GM21723 (cell line): ENCODE measurements around the gene RBM18.

Experiments used
- ATAC-seq: cut with Tn5 transposase; IDR thresholded peaks from one replicate; pipeline ENCODE4 v1.9.1; 2021; ENCODE audit warnings: mild to moderate bottlenecking, moderate library complexity; ENCODE audit not compliant: unreplicated experiment

Gene RBM18

GRCh38 chr9:122207096-122207495, 57.5 kb downstream of the RBM18 start:
- ATAC-seq, result no peak

- no peak for ATAC-seq
These were observed 58.3 kb downstream of the RBM18 start for GRCh38 chr9:122206118-122207046.

DNA sequence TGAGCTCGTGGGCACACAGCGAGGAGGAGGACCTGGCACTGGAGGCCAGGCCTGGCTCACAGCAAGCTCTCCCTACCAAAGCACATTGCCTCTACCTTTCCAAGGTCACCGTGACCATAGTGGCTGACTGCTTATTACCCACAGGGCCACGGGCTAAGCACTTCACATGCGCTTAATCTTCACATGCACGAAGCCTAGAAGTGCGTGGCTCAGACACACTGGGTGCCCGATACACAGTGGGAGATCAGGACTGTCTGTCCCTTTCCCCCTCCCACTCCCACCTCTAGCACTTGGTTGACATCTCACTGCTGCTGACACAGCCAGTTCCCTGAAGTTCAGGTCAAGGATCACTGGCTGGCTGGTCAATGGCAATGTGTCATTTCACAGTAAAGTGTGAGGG, 59.5 kb downstream of the RBM18 start:
- ATAC-seq, result no peak

GRCh38 chr9:122204491-122204890, 60.1 kb downstream of the RBM18 start:
- no peak for ATAC-seq

DNA sequence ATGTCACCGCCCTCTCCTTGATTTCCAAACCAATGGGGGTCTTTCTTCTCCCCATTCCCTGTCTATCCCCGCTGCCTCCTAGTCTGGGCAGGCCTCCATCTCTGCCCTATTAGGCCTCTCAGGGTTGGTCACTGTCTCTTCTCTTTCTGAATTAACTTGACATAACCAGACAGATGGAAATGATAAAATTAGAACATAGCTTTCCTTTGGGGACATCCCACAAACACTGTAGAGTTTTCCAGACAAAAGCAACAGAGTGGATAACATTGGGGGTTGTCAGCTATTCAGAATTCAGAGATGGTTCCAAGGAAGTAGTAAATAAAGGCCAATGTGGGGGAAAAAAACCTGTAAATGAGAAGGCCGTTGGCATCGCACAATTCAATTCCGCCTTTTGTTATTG, 60.6 kb downstream of the RBM18 start:
- no peak for ATAC-seq

- no peak for ATAC-seq
These were observed 62.5 kb downstream of the RBM18 start for GRCh38 chr9:122202111-122202510.

- no peak for ATAC-seq
These were observed 63.0 kb downstream of the RBM18 start for GRCh38 chr9:122201641-122202040.

- no peak for ATAC-seq
These were observed 63.6 kb downstream of the RBM18 start for GRCh38 chr9:122200960-122201595.

DNA sequence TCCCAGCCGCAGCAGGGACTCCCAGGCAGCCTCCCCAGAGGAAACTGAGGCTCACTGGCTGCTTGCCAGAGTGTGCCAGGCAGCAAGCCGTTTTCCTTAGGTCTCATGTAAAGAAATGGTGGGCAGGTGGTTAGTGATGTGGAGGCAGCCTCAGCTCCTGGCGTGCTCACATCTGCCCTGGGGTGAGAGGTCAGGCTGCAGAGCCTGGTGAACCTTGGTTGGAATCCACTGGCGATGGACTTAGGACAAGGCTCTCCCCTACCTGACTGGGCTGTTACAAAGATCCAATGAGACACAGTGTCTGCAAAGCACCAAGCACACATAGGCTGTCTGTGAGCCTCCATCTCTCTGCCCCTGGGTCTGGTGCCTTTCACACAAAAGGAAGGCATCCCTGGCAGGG, 66.8 kb downstream of the RBM18 start:
- ATAC-seq, result no peak

- ATAC-seq, result no peak
These were observed 67.2 kb downstream of the RBM18 start for GRCh38 chr9:122197426-122197825.

GRCh38 chr9:122195875-122196274, 68.8 kb downstream of the RBM18 start:
- ATAC-seq, result no peak

DNA sequence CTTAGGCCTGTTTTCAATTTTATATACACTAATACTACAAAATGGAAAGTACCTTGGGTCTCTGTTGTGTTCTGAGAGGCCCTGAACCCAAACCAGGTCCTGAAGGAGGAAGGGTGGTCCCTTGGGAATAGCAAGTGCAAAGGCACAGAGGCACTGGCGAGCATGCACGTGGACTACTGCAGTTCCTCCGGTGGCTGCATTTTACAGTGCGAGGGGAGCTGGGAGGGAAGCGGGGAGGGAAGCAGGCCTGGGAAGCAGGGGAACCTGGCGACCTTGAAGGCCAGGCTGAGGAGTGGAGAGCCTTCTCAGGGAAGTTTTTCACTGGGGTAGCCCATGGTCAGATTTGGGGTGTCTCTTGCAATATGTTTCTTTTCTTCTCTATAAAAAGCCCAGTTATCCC, 71.0 kb downstream of the RBM18 start:
- no peak for ATAC-seq

DNA sequence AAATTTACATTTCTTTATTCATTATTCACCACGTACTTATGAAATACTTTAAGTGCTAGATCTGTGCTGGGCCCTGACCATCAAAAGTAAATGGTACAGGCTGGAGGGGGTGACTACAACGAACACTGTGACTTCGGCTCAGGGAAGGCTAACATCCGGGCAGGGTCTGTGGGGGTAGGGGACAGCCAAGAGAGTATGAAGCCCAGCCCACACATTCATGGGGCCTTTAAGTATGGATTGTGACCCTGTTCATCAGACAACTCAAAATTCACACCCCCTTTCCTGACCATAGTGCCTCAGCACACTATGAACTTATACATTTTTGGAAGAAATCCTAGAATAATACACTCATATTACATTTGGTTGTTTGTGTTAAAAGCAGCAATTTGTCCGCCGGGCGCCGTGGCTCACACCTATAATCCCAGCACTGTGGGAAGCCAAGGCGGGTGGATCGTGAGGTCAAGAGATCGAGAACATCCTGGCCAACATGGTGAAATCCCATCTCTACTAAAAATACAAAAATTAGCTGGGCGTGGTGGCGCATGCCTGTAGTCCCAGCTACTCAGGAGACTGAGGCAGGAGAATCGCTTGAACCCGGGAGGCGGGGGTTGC, 71.6 kb downstream of the RBM18 start:
- ATAC-seq, result no peak

DNA sequence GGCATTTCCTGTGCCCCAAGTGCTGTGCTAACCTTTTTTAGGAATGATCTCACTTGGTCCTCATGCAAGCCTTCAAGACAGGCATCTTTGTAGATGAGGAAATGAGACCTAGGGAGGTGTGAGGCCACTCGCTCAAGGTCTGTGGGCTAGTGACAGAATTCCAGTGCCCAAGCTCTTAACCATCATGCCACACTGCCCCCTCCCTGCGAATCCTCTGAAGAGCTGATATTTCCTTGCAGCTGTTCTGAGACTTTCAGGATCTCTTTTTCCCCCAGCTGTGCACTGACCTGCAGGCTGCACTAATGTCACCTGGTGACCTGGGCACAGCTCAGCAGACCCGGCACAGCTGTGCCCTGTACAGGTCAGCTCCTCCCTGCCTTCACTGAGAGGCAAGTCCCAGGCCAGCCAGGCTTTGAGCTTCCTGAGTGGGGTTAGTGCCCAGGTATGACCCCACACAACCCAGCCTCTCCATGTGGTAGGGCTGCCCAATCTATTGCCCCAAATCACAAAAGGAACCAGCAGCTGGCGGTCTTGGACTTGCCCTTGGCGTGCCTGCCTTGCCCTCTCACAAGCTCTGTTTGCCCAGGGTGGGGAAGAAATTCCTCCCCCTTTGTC, 72.3 kb downstream of the RBM18 start:
- ATAC-seq, result no peak

DNA sequence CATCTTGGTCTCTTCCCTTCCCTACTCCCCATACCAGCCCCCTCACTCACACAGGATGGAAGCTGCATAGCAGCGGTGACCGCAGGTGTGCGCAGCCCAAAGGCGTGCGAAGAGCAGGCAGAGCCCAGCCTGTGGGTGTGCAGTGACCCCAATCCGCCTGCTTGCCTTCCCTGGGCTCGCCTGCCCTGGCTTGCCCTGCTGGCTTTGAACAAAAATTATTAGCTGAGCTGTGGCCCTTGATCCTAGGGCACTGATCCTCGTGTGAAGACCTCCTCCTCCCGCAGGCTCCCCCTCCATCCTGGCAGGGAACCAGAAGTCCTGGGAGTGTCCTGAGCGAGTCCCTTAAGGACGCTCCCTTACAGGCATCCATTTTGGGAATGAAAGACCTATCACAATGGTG, 73.1 kb downstream of the RBM18 start:
- no peak for ATAC-seq

DNA sequence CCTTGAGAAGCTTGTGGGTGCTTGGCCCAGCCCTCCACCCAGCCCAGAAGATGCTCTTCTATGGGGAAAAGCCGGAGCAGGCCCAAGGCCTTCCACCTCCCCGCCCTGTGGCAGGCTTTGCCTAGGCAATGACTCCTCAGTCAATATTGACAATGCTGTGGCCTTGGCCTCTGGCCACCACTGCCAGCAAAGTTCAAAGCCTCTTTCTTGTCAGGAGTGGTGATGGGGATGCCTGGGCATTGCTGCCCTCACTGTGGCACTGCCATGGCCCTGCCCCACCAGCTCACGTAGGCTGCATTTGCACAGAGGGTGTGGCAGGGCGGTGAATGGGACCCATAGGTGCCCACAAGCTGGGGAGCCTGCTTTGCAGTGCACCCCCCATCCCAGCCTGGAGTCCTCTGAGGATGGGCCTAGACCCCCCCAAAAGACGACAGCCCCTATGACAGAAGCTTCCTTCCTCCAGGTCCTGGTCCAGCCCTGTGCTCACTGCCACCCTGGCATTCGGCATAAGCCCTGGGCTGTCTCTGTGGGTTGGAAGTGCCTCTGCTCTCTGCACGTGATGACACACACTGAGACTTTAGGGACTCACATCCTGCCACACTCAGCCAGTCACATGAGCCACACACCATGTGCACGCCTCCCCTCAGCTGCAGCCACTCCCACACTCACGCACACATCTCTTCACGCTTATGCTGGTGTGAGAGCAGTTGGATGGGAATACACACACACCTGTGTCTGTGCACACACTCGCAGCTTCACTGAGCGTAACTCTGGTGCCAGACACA, 73.9 kb downstream of the RBM18 start:
- no peak for ATAC-seq

- no peak for ATAC-seq
These were observed 76.3 kb downstream of the RBM18 start for GRCh38 chr9:122188369-122188768.
